GM10266 (cell line): Measurements from ENCODE around the gene KRT2.

Experiments
- DNase-seq: peaks from one replicate; pipeline ENCODE4 v3.0.0; 2012; ENCODE audit errors: extremely low spot score
- CTCF ChIP-seq: IDR thresholded peaks from 2 replicates; pipeline ENCODE4 v1.5.1; 2012; ENCODE audit warnings: mild to moderate bottlenecking, low read depth; ENCODE audit not compliant: control insufficient read depth, insufficient read depth; ENCODE audit errors: missing control alignments

KRT2 gene

GRCh38 chr12:52685406-52685890 is 33.4 kb upstream of the KRT2 start:
- no peak for TF ChIP-seq CTCF
- DNase-seq, result no peak

GRCh38 chr12:52684431-52684830 is 32.4 kb upstream of the KRT2 start:
- no peak for DNase-seq
- TF ChIP-seq CTCF, result no peak

- TF ChIP-seq CTCF, result no peak
- no peak for DNase-seq
These were observed 31.7 kb upstream of the KRT2 start for GRCh38 chr12:52683575-52684300.

GRCh38 chr12:52682938-52683574 is 31.0 kb upstream of the KRT2 start:
- TF ChIP-seq CTCF, result no peak
- DNase-seq, result no peak

GRCh38 chr12:52682381-52682660 is 30.3 kb upstream of the KRT2 start:
- no peak for DNase-seq
- no peak for TF ChIP-seq CTCF

- no peak for TF ChIP-seq CTCF
- no peak for DNase-seq
These were observed 29.7 kb upstream of the KRT2 start for GRCh38 chr12:52681526-52682380.

GRCh38 chr12:52680363-52680762 is 28.4 kb upstream of the KRT2 start, which contains the start of gene KRT1:
KRT1 (minus strand) TSS chr12:52680407; CDS start chr12:52680348, 59 bp downstream.
- no peak for DNase-seq

More at GRCh38 chr12:52680363-52680762, 28.4 kb upstream of the KRT2 start, which contains the start of gene KRT1:
- TF ChIP-seq CTCF, result no peak
